GM12878 (cell line): ENCODE measurements around the gene ABCG2. TPM values are rescaled to one million over a fixed set of nuclear protein-coding genes. Genes with fewer than 3 reads are reported as not detected.

Experiments used
- ATAC-seq: fragments of 200-7000 bp; cut with Tn5 transposase; 3 replicates; pipeline ENCODE4 v1.9.1; 2020; ENCODE audit warnings: mild to moderate bottlenecking, moderate library complexity
- BruUV-seq: library from RNA; stranded (reverse); fragments of 400-500 nt; replicated peaks from 2 replicates; lab custom pipeline; 2021; lab: Mats Ljungman, UMichigan
- CTCF ChIA-PET: fragments of 300-600 bp; sonication (Branson Sonifier 250); formaldehyde crosslinking; extraction: SDS; loops from one replicate; lab custom pipeline; 2021; ENCODE audit warnings: inconsistent platforms; lab: Yijun Ruan, JAX
- POLR2A ChIA-PET: fragments of 350-600 bp; formaldehyde crosslinking; extraction: SDS; loops from one replicate; lab custom pipeline; 2021; ENCODE audit warnings: inconsistent platforms; lab: Charles Lee
- RAD21 ChIA-PET: fragments of 300-600 bp; sonication (Branson Sonifier 250); formaldehyde crosslinking; loops from one replicate; lab custom pipeline; 2023; ENCODE audit warnings: antibody characterized with exemption; ENCODE audit not compliant: unreplicated experiment; lab: Charles Lee
- SMC1A ChIA-PET: fragments of 300-600 bp; sonication (Branson Sonifier 250); formaldehyde crosslinking; loops from one replicate; lab custom pipeline; 2023; ENCODE audit not compliant: unreplicated experiment, uncharacterized antibody; lab: Charles Lee
- DNase-seq: peaks from one replicate; pipeline ENCODE4 v3.0.0-alpha.2; 2011; ENCODE audit warnings: low read depth, low spot score
- FAIRE-seq: peaks from 3 replicates; lab custom pipeline; 2011; peaks lifted over from hg19 to GRCh38; lab: Jason Lieb, UNC
- H2AFZ ChIP-seq: 2 replicates; pipeline ENCODE4 v1.6.0; 2011; ENCODE audit warnings: low read depth, low read length, control low read depth; ENCODE audit not compliant: control insufficient read depth
- H3K27ac ChIP-seq: 2 replicates; pipeline ENCODE4 v1.5.1; 2011; ENCODE audit warnings: control low read depth; ENCODE audit not compliant: control insufficient read depth, insufficient read depth
- H3K27me3 ChIP-seq, 2 experiments: replicated peaks in 1 of 2; 2 replicates each; pipeline versions ENCODE4 v1.6.0 to v1.6.1; 2011; ENCODE audit warnings: low read length in 1 of 2; ENCODE audit not compliant: control insufficient read depth in 2 of 2, insufficient read depth in 2 of 2
- H3K36me3 ChIP-seq, 2 experiments: 2 replicates each; pipeline ENCODE4 v1.5.1; 2011; ENCODE audit warnings: low read length in 1 of 2; ENCODE audit not compliant: control insufficient read depth in 2 of 2, insufficient read depth in 2 of 2
- H3K4me1 ChIP-seq: 2 replicates; pipeline ENCODE4 v1.6.1; 2011; ENCODE audit warnings: mild to moderate bottlenecking, low read length, moderate library complexity, mixed read lengths; ENCODE audit not compliant: control insufficient read depth, insufficient read depth
- H3K4me2 ChIP-seq: 2 replicates; pipeline ENCODE4 v1.6.0; 2011; ENCODE audit warnings: control low read depth; ENCODE audit not compliant: control insufficient read depth, insufficient read depth
- H3K4me3 ChIP-seq: fragments of 200-600 bp; sonication (generic); 2 replicates; pipeline ENCODE4 v1.5.1; 2016
- H3K79me2 ChIP-seq: 2 replicates; pipeline ENCODE4 v1.6.0; 2011; ENCODE audit warnings: low read length; ENCODE audit not compliant: control insufficient read depth, insufficient read depth
- H3K9ac ChIP-seq: 2 replicates; pipeline ENCODE4 v1.8.0; 2011; ENCODE audit warnings: low read length, control low read depth, mixed read lengths; ENCODE audit not compliant: control insufficient read depth, insufficient read depth
- H3K9me3 ChIP-seq: replicated peaks from 3 replicates; pipeline ENCODE4 v1.5.1; 2011; ENCODE audit warnings: mild to moderate bottlenecking, low read length; ENCODE audit not compliant: control insufficient read depth, insufficient read depth
- H4K20me1 ChIP-seq: 2 replicates; pipeline ENCODE4 v1.6.0; 2011; ENCODE audit not compliant: control insufficient read depth, insufficient read depth
- NFIC ChIP-seq: IDR thresholded peaks from 2 replicates; pipeline ENCODE4 v1.6.1; 2012; ENCODE audit warnings: low read depth, mild to moderate bottlenecking, inconsistent platforms, low read length, moderate library complexity
- PML ChIP-seq: IDR thresholded peaks from 2 replicates; pipeline ENCODE4 v1.6.1; 2012; ENCODE audit warnings: low read length, inconsistent platforms
- POLR2AphosphoS5 ChIP-seq: IDR thresholded peaks from 2 replicates; pipeline ENCODE4 v1.6.1; 2011; ENCODE audit warnings: mild to moderate bottlenecking, low read length, inconsistent platforms
- TBL1XR1 ChIP-seq: IDR thresholded peaks from 2 replicates; pipeline ENCODE4 v1.6.1; 2012; ENCODE audit warnings: low read depth, low read length, improper control_type of control experiment
- TCF7 ChIP-seq: IDR thresholded peaks from 2 replicates; pipeline ENCODE4 v1.6.1; 2014; ENCODE audit warnings: antibody characterized with exemption, borderline replicate concordance
- WGBS: methylation state at CpG from one replicate; pipeline ENCODE4 v1.1.6; 2016; ENCODE audit warnings: low lambda C conversion rate; ENCODE audit not compliant: insufficient replicate concordance, insufficient coverage; ENCODE audit errors: missing lambda C conversion rate; 5-methylcytosine and 5-hydroxymethylcytosine counted together
- in situ Hi-C: fragments of 300-500 bp; cut with MboI; formaldehyde crosslinking; loops from 9 replicates; pipeline ENCODE4 v1.14.3; 2018; ENCODE audit warnings: mixed read lengths
- intact Hi-C: fragments of 100-400 bp; cut with micrococcal nuclease; formaldehyde crosslinking; loops from one replicate; pipeline ENCODE4 v1.14.2; 2022; ENCODE audit not compliant: unreplicated experiment
- polyA plus RNA-seq, 11 experiments: library from polyadenylated mRNA; depleted of rRNA in 4 of 11; unstranded in 6 of 11; stranded (reverse) in 5 of 11; fragments of >200 nt; fragmentation: Nextera tagmentation in 4 of 11; fragmentation: Illumina TruSeq in 1 of 11; extraction: Ambion mirVana in 4 of 11; extraction: Trizol in 1 of 11; gene quantifications; 1 replicate in 1 of 11; 2 replicates in 10 of 11; pipeline versions ENCODE4 v1.2.1 to v1.2.3, GENCODE V29; 2011 to 2016; ENCODE audit warnings: inconsistent platforms in 2 of 11, missing spikeins in 2 of 11, low read depth in 1 of 11
- total RNA-seq, 4 experiments: library from RNA; depleted of rRNA in 3 of 4; stranded (reverse); fragments of >200 nt in 3 of 4; fragmentation: Illumina TruSeq in 1 of 4; extraction: Trizol in 1 of 4; gene quantifications; 2 replicates each; pipeline versions ENCODE4 v1.2.1 to v1.2.3, GENCODE V29; 2013 to 2021
- TF ChIP-seq, protein P1 (sequence below): fragments of 450-650 bp; IDR thresholded peaks from 2 replicates; pipeline ENCODE4 v1.6.1; 2017; ENCODE audit warnings: mild to moderate bottlenecking, moderate library complexity
- TF ChIP-seq, protein P2 (sequence below): fragments of 450-650 bp; IDR thresholded peaks from 2 replicates; pipeline ENCODE4 v1.6.1; 2016; ENCODE audit warnings: mild to moderate bottlenecking
- TF ChIP-seq, protein P3 (sequence below): fragments of 450-650 bp; IDR thresholded peaks from 2 replicates; pipeline ENCODE4 v1.6.1; 2016; ENCODE audit warnings: mild to moderate bottlenecking, moderate library complexity, borderline replicate concordance

ABCG2 gene
- total and polyA plus RNA-seq, 10 of the 15 experiments (the other 5 are each of a cell fraction or from before 2014, with no cell fraction given) = 0.03 to 0.06 (median 0.04) TPM; not detected in 7

DNA sequence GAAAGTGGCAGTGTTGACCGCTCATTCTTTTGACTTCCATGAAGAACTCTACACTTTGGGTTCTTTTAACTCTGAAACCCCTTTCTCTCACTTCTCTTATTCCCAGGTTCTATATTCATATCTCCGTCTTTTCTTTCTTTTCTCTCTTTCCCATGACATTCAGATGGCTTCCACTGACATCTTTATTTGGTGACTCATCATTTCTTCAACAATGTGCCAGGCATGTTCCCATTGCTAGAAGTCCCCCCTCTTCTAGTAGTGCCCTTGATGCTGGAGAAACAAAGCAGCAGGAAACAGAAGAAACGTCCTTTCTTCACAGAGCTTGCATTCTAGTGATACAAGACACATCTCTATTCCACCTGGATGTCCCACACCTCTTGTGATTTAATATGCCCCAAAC lies 117.7 kb downstream of the ABCG2 start:
- Histone ChIP-seq H3K36me3 (peaks cover 0 to 21% of the 10 kb centered on the region in 2 experiments; a peak in 2 of 4 replicates), H3K4me3 (no peak overlapping the region), H4K20me1 (no peaks in the 10 kb centered on the region), H3K27me3 (no peaks in the 10 kb centered on the region), H3K27ac (no peak overlapping the region), H3K9ac (no peak overlapping the region), H3K4me2 (no peak overlapping the region), H3K9me3 (no peaks in the 10 kb centered on the region), H3K79me2 (no peaks in the 10 kb centered on the region), H2AFZ (no peak overlapping the region), H3K4me1 (no peaks in the 10 kb centered on the region)
- POLR2A ChIA-PET = no interaction called here
- no TSS peak for BruUV-seq
- CTCF ChIA-PET = interaction anchor here (1.2 to 1.4 kb wide), 2 partner anchors 18 to 474 kb away, joined by 3 to 4 read pairs; no protein-coding TSS in a partner anchor
- FAIRE-seq (no peak), DNase-seq (no peak), ATAC-seq (no peak)
- RAD21 ChIA-PET = interaction anchor here (1.6 kb wide), 1 partner anchor 178 kb away, joined by 3 read pairs; no protein-coding TSS in a partner anchor
- TF ChIP-seq TBL1XR1 (no peak), PML (no peak), POLR2AphosphoS5 (no peak), TCF7 (no peak), NFIC (no peak)
- TF ChIP-seq, protein P1, sequence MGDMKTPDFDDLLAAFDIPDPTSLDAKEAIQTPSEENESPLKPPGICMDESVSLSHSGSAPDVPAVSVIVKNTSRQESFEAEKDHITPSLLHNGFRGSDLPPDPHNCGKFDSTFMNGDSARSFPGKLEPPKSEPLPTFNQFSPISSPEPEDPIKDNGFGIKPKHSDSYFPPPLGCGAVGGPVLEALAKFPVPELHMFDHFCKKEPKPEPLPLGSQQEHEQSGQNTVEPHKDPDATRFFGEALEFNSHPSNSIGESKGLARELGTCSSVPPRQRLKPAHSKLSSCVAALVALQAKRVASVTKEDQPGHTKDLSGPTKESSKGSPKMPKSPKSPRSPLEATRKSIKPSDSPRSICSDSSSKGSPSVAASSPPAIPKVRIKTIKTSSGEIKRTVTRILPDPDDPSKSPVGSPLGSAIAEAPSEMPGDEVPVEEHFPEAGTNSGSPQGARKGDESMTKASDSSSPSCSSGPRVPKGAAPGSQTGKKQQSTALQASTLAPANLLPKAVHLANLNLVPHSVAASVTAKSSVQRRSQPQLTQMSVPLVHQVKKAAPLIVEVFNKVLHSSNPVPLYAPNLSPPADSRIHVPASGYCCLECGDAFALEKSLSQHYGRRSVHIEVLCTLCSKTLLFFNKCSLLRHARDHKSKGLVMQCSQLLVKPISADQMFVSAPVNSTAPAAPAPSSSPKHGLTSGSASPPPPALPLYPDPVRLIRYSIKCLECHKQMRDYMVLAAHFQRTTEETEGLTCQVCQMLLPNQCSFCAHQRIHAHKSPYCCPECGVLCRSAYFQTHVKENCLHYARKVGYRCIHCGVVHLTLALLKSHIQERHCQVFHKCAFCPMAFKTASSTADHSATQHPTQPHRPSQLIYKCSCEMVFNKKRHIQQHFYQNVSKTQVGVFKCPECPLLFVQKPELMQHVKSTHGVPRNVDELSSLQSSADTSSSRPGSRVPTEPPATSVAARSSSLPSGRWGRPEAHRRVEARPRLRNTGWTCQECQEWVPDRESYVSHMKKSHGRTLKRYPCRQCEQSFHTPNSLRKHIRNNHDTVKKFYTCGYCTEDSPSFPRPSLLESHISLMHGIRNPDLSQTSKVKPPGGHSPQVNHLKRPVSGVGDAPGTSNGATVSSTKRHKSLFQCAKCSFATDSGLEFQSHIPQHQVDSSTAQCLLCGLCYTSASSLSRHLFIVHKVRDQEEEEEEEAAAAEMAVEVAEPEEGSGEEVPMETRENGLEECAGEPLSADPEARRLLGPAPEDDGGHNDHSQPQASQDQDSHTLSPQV = no peak
- TF ChIP-seq, protein P2, sequence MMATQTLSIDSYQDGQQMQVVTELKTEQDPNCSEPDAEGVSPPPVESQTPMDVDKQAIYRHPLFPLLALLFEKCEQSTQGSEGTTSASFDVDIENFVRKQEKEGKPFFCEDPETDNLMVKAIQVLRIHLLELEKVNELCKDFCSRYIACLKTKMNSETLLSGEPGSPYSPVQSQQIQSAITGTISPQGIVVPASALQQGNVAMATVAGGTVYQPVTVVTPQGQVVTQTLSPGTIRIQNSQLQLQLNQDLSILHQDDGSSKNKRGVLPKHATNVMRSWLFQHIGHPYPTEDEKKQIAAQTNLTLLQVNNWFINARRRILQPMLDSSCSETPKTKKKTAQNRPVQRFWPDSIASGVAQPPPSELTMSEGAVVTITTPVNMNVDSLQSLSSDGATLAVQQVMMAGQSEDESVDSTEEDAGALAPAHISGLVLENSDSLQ = no peak
- TF ChIP-seq, protein P3, sequence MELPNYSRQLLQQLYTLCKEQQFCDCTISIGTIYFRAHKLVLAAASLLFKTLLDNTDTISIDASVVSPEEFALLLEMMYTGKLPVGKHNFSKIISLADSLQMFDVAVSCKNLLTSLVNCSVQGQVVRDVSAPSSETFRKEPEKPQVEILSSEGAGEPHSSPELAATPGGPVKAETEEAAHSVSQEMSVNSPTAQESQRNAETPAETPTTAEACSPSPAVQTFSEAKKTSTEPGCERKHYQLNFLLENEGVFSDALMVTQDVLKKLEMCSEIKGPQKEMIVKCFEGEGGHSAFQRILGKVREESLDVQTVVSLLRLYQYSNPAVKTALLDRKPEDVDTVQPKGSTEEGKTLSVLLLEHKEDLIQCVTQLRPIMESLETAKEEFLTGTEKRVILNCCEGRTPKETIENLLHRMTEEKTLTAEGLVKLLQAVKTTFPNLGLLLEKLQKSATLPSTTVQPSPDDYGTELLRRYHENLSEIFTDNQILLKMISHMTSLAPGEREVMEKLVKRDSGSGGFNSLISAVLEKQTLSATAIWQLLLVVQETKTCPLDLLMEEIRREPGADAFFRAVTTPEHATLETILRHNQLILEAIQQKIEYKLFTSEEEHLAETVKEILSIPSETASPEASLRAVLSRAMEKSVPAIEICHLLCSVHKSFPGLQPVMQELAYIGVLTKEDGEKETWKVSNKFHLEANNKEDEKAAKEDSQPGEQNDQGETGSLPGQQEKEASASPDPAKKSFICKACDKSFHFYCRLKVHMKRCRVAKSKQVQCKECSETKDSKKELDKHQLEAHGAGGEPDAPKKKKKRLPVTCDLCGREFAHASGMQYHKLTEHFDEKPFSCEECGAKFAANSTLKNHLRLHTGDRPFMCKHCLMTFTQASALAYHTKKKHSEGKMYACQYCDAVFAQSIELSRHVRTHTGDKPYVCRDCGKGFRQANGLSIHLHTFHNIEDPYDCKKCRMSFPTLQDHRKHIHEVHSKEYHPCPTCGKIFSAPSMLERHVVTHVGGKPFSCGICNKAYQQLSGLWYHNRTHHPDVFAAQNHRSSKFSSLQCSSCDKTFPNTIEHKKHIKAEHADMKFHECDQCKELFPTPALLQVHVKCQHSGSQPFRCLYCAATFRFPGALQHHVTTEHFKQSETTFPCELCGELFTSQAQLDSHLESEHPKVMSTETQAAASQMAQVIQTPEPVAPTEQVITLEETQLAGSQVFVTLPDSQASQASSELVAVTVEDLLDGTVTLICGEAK = no peak
- in situ Hi-C loops (no loop called here), intact Hi-C loops (no loop called here)
- SMC1A ChIA-PET = interaction anchor here (1.3 kb wide), 1 partner anchor 171 kb away, joined by 4 read pairs; no protein-coding TSS in a partner anchor
- 97% methylated on average over 3 of the region's 3 CpGs for WGBS
